Stimulated activated CD8-positive, alpha-beta memory T cell treated with anti-CD3 and anti-CD28 coated beads, Interleukin-4, amount 100 ng/mL, for 48 hours (primary cell): Measurements from ENCODE around the gene CABLES2.
"Not testable (repeated sequence)": the region's sequence is repeated elsewhere in the genome, so short reads cannot be mapped to it uniquely, and the experiment has no call there.

ENCODE experiments used
- DNase-seq: peaks from one replicate; pipeline ENCODE4 v3.0.0-alpha.2; 2020

Gene CABLES2

GRCh38 chr20:62433658-62434497 lies 26.8 kb upstream of the CABLES2 start:
- no peak for DNase-seq

- no peak for DNase-seq
Observed at GRCh38 chr20:62430866-62431447, 23.9 kb upstream of the CABLES2 start.

DNA sequence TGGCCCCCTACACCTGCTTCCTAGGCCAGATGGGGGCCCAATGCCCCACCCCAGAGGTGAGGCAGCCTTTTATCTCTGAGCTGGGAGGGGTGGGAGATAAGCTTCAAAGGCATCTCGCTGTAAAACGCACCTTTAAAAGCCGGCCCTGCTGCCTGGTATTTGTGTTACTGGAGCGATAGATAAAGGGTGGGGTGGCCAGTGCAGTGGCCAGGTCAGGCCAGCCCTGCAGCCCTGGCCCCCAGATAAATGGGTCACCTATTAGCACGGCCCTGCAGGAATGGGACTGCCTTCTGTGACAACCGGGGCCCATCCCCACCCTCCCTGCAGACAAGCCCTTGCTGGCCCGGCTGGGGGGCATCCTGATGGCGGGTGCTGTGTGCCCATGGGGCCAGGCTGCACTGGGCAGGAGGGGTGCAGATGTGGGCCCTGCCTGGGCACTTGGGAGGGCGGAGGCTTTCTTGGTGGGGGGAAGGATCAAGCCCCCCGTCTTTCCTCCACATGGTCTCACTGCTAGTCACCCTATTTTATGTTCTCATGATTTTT lies 23.3 kb upstream of the CABLES2 start:
- no peak for DNase-seq

- DNase-seq = no peak
Observed at GRCh38 chr20:62429455-62430310, 22.6 kb upstream of the CABLES2 start.

GRCh38 chr20:62428396-62429295 lies 21.6 kb upstream of the CABLES2 start:
- no peak for DNase-seq

DNA sequence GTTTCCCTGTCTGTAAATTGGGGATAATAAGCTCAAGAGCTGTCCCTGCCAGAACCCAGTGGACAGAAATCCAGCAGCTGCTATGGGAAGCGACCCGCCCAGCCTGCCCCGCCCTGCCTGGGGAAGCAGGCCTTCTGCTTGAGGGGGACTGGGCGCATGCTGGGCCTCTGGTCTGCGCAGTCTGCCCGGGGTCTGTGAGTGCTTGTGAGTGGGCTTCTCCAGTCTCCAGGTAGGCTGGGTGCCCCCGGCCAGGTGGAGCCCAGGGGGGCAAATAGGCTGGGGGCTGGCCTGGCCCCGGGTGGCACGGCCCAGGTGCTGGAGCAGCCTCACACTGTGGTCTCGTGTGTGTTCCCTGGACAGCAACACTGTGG lies 20.9 kb upstream of the CABLES2 start:
- no peak for DNase-seq

- DNase-seq = no peak
Observed at GRCh38 chr20:62427172-62428001, 20.3 kb upstream of the CABLES2 start, which contains the start of gene RBBP8NL. TSS of gene RBBP8NL (minus strand) at chr20:62427539. CDS start at chr20:62419647, 7,892 bp downstream.

DNA sequence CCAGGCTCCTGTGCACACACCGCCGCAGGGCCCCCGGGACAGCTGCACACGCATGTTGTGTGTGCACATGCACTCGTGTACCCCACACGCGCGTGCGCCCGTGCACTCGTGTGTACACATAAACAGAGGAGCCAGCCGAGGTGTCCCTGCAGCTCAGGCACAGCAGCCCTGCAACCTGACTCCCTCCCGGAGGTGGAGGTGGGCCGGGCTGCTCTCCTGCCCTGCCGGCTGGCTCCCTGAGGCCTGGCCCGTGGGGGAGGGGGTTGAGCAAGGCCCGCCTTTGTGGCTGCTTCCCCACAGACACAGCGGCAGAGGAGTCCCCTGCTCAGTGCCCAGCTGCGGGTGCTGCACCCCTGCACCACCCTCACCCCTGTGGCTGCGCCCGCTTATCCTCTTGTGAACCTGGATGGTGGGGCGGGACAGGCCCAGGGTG lies 19.6 kb upstream of the CABLES2 start:
- DNase-seq = no peak

- not testable (repeated sequence) for DNase-seq
Observed at GRCh38 chr20:62426059-62426348, 18.9 kb upstream of the CABLES2 start.

- DNase-seq = no peak
Observed at GRCh38 chr20:62425281-62426058, 18.4 kb upstream of the CABLES2 start.

- no peak for DNase-seq
Observed at GRCh38 chr20:62424249-62425107, 17.4 kb upstream of the CABLES2 start.

DNA sequence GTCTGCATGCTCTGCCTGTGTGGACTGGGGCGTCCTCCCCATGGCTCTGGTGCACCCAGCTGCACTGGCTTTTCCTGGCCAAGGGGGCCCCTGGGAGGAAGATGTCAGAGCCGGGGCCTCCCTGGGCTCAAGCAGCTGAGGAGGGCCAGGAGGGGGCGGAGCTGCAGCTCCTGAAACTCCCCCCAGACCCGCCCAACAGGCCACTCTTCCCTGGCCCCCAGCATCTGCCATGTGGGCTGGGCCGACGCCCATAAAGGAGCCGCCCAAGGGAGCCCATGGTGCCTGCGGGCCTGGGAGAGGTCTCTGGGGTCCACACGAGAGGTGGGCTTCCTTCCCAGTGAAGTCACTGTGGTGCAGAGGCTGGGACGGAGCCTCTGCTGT lies 16.2 kb upstream of the CABLES2 start:
- no peak for DNase-seq

- no peak for DNase-seq
Observed at GRCh38 chr20:62422636-62423325, 15.7 kb upstream of the CABLES2 start.

DNA sequence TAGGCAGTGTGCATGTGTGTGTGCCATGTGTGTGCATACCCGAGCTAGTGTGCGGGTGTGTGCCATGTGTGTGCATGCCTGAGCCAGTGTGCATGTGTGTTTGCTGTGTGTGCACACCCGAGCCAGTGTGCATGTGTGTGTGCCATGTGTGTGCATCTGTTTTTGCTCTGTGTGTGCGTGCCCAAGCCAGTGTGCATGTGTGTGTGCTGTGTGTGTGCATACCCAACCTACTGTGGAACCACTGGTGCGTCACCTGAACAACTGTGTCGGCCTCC lies 14.6 kb upstream of the CABLES2 start:
- DNase-seq = no peak

GRCh38 chr20:62420846-62421715 lies 14.0 kb upstream of the CABLES2 start:
- DNase-seq = no peak

GRCh38 chr20:62419759-62420158 lies 12.7 kb upstream of the CABLES2 start:
- DNase-seq = no peak

GRCh38 chr20:62418709-62419487 lies 11.8 kb upstream of the CABLES2 start:
- no peak for DNase-seq
